GM18519 (cell line): ENCODE results near the gene BCOR.

ENCODE experiments used
- ATAC-seq: cut with Tn5 transposase; IDR thresholded peaks from one replicate; pipeline ENCODE4 v1.9.1; 2021; ENCODE audit warnings: mild to moderate bottlenecking, moderate library complexity; ENCODE audit not compliant: unreplicated experiment, low FRiP score

BCOR gene

DNA sequence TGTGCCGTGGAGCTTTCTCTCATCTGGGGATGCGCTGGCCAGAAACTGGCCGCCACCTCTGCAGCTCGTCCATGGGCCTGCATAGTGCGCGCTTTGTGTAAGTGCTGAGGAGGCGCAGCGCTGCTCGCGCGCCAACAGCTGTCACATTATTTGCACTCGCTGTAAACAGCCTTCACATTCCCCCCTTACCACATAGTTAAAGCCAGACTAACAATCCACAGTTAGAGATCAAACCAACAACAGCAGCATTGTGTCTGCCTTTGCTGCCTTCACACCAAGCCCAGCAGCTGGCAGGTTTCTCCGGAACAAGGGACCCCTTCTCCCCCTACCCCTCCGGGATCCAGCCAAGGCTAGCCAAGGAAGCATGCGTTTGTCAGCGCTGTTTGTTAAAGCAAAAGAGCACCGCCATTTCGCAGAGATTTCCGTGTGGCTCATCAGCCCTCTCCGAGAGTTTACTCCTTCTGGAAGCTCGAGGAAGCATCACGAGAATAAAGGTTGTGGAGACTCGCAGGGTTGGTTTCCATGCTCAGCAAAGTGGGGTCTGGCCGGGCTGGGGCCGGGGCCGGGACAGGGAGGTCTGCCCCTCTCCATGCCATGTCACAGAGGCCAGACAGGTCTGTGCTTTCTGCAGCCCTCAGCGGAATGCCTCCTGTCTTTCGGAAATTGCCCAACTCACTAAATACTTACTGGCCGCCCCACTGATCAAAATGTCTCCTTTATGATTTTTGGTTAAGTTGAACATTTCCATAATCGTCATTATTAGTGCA, 11.0 kb downstream of the BCOR start:
- ATAC-seq, result no peak

DNA sequence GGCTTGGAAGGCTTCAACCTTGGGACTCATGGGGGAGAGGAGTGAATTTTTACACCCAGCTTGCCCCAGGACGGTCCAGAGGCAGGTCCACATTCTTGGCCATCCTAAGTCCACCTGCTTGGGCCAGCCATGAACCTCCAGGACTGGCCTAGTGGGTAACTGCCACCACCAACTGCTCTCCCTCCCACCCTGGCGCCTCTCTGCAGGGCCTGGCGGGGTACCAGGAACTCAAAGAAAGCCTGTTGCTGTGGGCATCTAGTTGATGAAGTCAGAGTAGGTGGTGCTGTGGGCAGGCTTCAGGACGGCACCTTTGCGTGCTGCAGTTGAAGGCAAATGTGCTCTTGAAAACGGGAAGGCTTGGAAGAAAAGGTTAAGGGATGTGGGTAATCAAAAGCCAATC, 12.0 kb downstream of the BCOR start:
- ATAC-seq, result no peak

DNA sequence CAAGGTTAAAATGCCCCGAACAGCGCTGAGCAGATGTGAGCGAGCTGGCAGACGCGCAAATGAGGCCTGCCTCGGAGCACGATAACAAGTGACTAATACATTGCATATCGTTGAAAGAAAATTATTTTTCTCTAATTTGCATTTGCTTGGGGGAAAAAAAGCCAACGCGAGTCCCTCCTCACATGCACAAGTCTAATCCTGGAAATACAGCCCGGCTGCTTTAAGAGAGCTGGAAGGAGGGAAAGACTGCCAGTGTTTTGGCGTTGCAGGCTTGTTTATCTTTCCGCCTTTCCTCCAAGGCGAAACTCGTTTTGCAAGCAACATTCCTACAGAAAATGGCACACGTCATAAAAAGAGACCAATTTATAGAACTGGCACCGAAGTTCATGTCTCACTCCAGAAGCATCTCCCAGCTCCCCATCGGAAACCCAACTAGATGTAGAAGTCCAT, 12.6 kb downstream of the BCOR start:
- ATAC-seq, result no peak

DNA sequence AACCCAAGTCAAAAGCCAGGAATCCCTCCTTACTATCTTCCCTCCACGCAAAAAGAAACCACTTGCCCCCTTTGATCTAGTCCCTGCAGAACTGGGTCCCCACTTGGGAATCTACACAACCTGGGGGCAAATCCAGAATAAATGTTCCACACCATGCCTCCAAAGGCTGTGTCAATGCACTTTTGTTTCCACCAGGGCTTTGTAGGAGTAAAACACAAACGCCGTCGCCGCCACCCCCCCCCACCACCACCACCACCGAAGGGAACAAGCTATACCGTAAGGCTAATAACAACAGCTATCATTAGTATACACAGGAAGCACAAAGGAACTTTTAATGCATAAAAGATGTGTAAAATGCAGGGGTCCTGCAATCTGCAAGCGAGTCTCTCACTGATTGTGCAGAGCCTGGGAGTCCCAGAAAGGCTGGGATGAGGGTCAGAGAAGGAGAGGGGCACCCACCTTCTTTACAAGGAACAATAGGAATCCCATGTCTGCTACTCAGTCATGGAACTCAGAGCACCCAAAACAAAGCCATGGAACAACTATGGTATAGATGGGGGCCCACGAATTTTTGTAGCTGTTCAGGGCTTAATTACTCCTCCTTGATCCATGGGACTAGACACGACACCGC, 13.2 kb downstream of the BCOR start:
- ATAC-seq, result no peak

DNA sequence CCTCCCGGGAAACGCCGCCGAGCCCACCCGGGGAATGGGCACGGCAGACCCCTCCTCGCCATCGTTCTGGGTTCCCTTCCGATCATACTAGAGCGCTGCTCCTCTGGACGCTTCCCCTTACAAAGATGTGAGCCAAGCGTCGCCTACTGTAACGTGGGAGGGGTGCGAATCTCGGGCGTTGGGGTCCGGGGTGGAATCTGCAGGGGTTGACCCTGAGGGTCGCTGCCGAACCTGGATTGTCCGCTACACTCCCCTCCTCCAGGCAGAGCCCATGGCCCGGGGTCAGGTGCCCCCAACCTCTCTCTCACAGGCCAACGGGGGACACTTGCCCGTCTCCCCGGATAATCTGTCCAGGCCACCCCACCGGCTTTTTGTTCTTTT, 13.8 kb downstream of the BCOR start:
- ATAC-seq, result no peak

DNA sequence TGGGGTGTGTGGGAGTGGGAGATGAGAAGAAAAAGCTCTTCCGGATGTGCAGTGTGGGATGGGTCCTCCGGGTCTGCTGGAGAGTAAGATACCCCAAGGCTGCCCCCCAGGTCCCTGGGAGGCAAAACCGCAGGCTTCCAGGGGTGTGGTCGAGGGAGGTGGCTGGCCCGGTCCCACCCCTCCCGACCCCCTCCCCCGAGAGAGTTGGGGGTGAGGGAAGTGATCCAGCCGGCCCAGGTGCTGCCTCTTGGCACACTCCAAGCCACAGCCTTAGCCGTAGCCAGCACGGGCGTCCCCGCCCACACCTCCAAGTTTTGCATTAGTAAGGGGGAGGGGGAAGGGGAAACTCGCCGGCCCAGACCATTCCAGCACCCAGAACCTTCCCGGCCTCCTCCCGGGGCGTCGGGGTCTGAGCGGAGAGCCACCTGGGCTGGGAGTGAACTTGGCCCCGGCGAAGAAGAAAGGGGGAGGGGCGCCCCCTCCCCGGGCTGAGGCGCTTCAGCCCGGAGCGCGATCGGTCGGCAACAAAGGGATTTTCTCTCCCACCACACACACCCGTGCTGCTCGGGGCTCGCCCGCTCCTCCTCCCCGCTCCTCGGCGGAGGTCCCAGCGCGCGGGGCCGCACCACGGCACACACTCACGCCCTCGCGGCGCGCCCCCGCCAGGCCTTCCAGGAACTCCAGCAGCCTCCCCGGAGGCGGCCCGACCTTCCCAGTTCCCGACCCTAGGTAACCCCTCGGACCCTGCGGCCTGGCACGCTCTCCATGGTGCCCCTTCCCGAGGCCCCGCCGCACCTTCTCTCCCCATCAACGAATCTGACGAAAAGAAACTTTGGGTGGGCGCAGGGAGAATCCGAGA, 14.4 kb downstream of the BCOR start:
- no peak for ATAC-seq

DNA sequence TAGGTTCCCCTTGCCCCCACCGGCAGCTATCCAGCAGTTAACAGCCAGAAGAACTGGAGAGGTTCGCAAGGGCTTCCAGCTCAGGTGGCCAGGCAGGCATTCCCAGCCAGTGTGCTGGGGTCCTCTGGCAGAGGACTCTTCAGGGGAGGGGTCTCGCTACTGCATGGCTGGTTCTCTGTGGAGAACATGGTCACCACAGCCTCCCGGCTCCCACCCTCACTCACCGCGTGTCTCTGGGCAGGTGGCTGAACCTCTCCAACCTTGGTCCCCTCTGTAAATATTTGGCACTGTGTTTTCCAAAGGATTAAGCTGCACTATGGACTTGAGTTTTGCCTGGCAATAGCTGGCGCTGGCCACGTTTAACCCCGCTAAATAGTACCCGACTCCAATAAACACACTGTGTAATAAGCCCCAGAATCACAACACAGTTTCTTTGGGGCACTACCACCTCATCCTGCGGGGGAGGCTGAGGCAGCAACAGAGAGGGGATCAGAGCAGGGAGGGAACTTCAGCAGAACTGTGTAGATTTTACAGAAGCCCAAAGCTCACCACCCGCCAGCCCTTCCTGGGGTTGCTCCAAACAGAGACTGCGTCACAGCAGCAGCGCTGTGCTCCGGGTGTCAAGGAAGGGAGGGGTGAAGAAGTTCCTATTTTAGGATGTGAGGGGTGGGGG, 15.2 kb downstream of the BCOR start:
- no peak for ATAC-seq

DNA sequence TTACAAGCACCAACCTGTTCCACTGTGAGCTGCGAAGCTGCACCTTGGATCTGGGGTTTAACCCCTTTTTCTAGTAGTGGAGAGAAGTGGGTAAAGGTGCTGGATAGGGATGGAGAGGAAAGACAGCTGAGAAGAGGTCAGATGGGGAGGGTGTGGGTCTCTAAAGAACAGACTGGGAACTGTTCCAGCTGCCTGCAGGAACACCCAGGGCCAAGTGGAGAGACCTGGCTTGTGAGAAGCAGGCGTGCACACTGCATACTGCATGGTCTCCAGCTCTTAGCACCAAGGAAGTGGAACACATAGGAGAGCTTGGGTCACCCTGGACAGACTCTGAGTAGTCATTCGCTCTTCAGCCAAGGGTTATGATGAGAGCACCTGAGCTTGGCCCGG, 16.1 kb downstream of the BCOR start:
- no peak for ATAC-seq

DNA sequence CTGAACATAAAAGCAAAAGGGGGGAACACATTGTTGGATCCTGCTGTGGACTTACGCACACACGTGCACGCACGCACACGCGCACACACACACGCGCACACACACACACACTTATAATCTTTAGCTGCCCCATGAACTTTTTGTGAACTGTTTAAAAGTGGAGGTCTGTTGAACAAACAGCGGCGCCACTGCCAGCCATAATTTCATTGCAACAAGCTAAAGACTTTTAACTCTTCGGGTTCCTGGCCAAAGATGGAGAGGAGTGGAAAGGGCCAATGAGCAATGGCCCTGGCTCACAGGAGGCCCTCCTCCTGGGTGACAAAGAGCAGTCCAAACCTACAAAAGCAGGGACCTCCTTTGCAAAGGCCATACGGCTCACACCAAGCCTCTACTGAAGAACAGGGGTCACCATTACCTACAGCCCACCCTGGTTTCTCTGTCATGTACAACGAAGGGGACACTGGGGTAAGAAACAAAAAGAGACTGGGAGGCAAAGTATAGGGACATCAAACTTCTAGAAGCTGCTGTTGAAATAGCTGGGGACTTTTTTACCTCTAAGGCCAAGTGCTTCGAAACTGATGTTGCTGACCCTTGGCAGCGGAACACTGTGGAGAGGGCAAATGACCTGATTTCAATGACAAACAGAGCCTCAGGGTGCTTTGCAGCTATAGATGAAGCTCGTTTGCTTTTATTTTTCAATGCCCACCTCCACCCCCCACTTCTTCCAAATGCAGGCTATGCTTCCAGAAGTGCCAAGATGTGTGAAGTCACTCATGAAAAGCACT, 16.7 kb downstream of the BCOR start:
- no peak for ATAC-seq

DNA sequence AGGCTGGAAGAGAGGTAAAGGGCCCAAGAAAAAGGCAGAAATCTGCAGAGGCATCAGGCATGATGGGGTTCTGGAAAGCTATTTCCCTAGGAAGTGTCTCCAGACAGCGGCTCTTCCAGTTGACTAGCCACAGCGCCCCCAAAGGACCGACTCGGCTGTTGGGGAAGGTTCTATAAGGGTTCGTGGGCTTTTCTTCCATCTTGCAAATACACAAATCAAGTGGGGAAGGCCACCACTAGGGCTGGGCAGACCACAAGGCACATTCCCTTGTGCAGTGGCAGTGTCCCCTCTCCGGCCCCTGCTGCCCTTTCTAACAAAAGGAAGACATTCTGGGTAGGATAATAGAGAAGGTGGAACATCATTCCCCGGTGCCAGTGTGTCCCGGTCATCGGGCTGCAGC, 18.2 kb downstream of the BCOR start:
- ATAC-seq, result no peak

DNA sequence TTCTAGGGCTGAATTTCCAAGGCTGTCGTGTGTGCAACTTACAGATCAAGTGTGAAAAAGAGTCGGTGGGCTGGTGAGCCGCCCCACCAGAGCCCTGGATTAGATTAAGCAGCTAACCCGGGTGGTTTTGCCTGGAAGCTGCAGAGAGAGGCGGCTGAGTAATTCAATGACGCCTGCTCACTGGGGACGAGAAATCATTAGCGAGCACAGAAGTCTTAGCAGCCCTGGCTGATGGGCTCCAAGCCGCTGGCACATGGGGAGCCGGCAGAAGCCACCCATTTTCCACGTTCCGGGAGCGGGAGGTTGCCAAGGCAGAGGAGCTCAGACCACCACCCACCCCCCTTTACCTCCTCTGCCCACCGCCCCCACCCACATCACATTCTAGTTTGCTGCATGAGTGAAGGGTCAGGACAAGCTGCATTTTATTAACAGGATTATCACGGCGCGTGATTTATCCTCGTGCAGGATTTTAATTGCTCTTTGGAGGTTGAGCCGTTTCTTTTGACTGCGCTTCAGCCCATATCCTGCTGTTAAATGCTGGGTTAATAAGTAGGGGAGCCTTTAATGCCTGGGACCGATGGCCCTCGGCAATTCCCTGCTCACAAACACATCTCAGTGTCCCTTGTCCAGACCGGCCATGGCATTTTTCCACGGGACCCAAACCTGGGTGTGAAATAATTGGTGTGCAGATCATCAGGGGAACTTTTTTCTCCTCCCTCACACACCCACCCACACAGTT, 19.1 kb downstream of the BCOR start:
- ATAC-seq, result no peak

DNA sequence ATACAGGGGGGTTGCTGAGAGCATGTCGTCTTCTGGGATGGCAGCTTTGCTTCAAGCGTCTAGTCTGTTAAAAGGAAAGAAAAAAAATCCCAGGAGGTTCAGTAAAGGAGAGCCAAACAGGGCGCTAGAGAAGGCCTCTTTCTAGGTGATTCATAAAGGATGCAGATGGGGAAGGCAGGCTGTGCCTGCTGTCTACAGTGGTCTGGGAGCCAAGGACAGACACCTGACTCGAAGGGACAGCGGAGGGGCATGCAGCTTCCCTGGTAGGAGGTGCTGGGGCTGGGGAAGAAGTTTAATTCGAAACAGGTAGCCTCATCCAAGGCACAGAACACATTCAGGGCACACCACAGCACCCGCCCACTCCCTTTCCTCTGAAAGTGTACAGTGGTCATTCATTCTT, 19.9 kb downstream of the BCOR start:
- ATAC-seq, result no peak

DNA sequence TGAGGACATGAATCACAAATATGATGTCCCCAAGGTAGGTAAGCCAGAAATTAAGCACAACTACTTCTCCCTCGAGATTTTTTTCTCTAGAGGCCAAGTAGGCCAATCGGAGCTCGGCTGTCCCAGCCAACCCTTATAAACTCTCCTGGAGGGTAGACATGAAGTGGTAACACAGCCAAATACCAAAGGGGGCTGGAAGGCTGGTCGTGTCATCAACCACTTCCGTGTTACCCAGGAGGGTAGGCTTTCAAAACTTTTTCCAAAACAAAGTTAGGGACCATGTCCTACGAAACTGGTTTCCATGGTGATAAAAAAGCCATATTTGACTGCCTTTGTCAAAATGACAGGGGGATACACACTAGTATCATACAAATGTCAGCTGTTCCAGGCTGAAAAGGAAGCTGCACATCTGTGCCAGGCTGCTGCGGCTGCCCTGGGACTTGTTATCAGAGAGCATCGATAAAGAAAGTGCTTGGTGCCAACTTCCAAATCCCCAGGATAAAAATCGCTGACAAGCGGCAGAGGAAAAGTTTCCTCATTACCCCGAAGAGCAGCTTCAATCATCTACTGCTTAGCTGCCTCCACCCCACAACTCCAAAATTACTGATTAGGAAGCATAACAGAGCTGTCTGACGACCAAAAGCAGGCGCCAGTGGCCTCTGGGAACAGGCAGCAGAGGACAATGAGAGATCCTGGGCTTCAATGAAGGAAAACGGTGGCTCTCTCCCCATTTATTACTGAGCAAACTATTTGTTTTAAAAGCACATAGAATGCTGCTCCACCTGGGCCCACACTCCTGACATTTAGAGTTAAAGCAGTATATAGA, 20.8 kb downstream of the BCOR start:
- no peak for ATAC-seq

DNA sequence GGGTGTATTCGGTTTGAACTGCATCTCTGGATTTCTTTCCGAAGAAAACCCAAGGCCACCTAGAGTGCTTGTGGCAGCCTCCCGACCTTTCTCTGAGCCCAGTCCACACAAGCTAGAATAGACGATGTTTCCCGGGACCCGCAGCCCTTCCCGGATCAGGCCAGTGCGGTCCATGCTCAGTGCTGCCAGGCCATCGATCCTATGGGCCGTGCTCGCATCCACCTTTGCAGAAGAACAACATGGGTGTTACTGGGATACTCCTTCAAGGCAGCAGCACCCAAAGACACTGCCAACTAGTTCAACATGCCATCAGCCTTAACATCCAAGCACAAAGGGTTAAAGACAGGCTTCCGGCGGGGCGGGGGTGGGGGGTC, 22.8 kb downstream of the BCOR start:
- no peak for ATAC-seq

DNA sequence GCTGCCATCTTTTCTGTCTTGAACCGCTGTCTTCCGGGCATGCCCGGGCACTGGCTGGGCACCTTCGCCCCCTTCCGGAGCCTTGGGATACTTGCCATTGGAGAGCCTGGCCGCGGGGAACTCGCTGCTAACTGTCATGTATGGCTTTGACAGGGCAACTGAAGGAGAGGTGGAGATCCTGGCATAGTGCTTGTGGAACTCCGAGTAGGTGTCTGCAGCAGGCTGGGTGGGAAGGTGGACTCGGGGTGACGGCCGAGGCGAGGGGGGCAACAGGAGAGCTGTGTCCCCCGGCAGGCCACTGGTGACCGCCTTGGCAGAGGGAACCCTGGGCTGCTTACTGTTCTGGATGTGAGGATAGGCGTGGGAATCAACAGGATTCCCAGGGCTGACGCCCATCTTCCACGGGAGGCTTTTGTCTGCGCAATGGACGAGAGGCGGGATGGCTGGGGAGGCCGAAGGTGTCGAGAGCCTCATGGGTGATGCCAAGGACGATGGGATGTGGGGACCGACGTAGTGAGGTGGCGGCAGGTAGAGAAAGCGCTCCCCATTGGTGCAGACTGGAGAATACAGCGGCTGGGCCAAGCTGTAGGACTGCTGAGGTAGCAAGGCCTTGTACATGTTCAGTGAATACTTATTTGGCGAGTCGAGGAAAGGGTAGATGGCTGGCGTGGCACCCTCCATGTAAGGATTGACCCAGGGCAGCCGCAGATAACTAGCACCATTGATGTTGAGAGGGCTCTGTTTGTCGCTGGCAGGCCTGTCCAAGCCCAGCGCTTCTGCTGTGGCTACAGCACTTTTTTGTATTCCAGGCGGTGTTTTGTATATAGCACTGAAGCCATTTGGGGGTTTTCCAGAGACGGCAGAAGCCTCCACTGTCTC, 23.4 kb downstream of the BCOR start:
- ATAC-seq, result no peak

DNA sequence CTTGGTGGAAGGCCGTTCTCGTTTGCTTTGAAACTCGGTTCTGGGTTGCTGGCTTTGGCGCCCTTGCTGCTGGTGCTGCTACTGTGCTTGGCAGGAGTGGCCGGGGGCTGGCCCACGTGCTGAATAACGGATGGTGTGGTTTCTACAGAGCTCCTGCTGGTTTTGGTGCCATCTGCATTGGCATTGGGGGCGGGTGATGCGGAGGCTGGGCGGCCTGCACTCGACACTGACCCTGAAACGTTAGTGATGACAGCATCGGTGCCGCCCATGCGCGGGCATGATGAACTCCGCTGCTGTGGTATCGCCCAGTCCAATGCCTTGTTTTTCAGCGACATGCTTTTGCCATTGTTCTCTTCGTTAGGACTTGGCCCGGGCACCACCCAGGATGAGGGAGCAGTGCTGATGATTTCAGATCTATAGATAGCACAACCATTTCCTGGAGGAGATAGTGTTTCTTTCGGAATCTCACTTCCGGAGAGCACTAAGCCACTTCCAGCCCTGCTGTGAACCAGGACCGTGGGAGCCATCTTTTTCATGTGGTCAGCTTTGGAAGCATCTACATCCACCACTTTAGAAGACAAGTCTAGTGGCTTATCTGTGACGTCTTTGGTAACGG, 24.2 kb downstream of the BCOR start:
- no peak for ATAC-seq

DNA sequence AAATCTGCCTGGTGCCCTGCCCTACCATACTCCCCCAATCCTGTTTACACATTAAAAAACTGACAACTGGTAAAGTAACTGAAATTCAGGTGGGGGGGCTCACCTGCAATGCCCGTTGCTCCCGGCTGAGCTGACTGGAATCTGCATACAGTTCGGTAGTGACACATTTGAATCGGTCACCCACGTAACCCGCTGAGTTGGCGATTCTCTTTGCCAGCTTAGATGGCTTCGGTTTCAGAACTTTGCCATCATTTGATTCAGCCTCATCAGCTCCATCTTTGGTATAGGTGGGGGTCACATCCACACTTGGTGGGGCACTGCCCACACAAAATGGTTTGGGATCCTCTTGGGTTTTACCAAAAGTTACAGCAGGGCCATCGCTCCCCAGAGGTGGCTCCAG, 25.5 kb downstream of the BCOR start:
- no peak for ATAC-seq
